Peyer's patch (tissue), 4 donors: Measurements from ENCODE around the gene AUNIP.

Source experiments
- POLR2A ChIP-seq, 2 donors: fragments of 450-650 bp; IDR thresholded peaks; one replicate each; pipeline ENCODE4 v1.5.1; 2017; ENCODE audit warnings: antibody characterized with exemption in 2 of 2, mild to moderate bottlenecking in 2 of 2, moderate library complexity in 2 of 2
- TF ChIP-seq, protein P1 (sequence below), 6 experiments: fragments of 450-650 bp in 4 of 6; fragments of 200-600 bp in 2 of 6; sonication (generic) in 1 of 6; IDR thresholded peaks; one replicate each; pipeline ENCODE4 v1.5.1; 2017 to 2019; ENCODE audit warnings: antibody characterized with exemption in 6 of 6, mild to moderate bottlenecking in 3 of 6, moderate library complexity in 1 of 6

DNA sequence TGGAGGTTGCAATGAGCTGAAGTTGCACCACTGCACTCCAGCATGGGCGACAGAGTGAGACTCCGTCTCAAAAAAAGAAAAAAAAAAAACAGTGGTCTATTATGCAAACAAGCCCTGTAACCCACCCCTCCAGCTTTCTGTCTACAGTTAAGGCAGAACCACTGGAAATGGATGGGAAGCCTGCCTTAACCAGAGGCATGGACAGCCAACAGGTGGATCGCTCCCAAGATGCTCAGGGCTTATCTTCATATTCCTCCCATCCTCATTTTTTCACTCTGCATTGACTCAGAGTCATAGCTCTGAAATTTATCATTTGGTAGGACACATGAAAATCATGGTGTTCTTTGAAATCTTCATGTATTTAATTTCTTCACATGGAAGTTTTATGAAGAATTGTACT lies 30.8 kb downstream of the AUNIP start:
- TF ChIP-seq, protein P1, sequence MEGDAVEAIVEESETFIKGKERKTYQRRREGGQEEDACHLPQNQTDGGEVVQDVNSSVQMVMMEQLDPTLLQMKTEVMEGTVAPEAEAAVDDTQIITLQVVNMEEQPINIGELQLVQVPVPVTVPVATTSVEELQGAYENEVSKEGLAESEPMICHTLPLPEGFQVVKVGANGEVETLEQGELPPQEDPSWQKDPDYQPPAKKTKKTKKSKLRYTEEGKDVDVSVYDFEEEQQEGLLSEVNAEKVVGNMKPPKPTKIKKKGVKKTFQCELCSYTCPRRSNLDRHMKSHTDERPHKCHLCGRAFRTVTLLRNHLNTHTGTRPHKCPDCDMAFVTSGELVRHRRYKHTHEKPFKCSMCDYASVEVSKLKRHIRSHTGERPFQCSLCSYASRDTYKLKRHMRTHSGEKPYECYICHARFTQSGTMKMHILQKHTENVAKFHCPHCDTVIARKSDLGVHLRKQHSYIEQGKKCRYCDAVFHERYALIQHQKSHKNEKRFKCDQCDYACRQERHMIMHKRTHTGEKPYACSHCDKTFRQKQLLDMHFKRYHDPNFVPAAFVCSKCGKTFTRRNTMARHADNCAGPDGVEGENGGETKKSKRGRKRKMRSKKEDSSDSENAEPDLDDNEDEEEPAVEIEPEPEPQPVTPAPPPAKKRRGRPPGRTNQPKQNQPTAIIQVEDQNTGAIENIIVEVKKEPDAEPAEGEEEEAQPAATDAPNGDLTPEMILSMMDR (IDR thresholded peaks at IDR 0.05): no peak
- TF ChIP-seq POLR2A (IDR thresholded peaks at IDR 0.05): no peak
